ENCODE measurements around the gene CENPB. TPM values are rescaled to one million over a fixed set of nuclear protein-coding genes. Genes with fewer than 3 reads are reported as not detected.

CENPB gene
- polyA plus RNA-seq, 1 donor from 2014 or later, result 37.9 TPM

DNA sequence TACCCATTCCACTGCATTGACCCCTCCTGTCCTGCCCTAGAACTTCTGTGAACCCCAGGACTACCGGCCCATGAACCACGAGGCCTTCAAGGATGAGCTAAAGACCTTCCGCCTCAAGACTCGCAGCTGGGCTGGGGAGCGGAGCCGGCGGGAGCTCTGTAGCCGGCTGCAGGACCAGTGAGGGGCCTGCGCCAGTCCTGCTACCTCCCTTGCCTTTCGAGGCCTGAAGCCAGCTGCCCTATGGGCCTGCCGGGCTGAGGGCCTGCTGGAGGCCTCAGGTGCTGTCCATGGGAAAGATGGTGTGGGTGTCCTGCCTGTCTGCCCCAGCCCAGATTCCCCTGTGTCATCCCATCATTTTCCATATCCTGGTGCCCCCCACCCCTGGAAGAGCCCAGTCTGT is 18.2 kb upstream of the CENPB start:
- Histone ChIP-seq H3F3A (ENCODE audit: insufficient read depth, low read length, poor library complexity, severe bottlenecking) (no peaks in the 10 kb centered on the region), H3K4me3 (ENCODE audit: low read length) (no peak overlapping the region), H2AFZ (ENCODE audit: low read depth, low read length) (no peak overlapping the region), H3K27ac (ENCODE audit: low read length) (no peak overlapping the region), H3K9me3 (ENCODE audit: low read length) (no peaks in the 10 kb centered on the region), H3K27me3 (ENCODE audit: insufficient read depth, low read depth, low read length) (no peaks in the 10 kb centered on the region), H3K9me2 (ENCODE audit: insufficient read depth, low read length) (no peaks in the 10 kb centered on the region), H4K20me1 (ENCODE audit: insufficient read depth) (no peaks in the 10 kb centered on the region), H3K36me3 (ENCODE audit: insufficient read depth, low read length) (no peaks in the 10 kb centered on the region), H3K9ac (ENCODE audit: low read length) (no peak overlapping the region), H3K79me2 (replicated peaks; ENCODE audit: insufficient read depth, low read length) (no peaks in the 10 kb centered on the region), H3K4me2 (ENCODE audit: low read length) (no peak overlapping the region)
- TF ChIP-seq POLR2AphosphoS5 (IDR thresholded peaks at IDR 0.05) (no peak), EP300 (conservative IDR thresholded peaks at IDR 0.05; ENCODE audit: poor library complexity, severe bottlenecking) (no peak), EZH2 (IDR thresholded peaks at IDR 0.05; ENCODE audit: borderline replicate concordance, insufficient read depth, low read length, poor library complexity, severe bottlenecking) (no peak), MXI1 (conservative IDR thresholded peaks at IDR 0.05; ENCODE audit: poor library complexity, severe bottlenecking) (no peak), RAD21 (conservative IDR thresholded peaks at IDR 0.05) (no peak), TAF1 (IDR thresholded peaks at IDR 0.05; ENCODE audit: low read depth) (no peak), SMC3 (conservative IDR thresholded peaks at IDR 0.05; ENCODE audit: poor library complexity) (no peak)
- TF ChIP-seq, protein P1, sequence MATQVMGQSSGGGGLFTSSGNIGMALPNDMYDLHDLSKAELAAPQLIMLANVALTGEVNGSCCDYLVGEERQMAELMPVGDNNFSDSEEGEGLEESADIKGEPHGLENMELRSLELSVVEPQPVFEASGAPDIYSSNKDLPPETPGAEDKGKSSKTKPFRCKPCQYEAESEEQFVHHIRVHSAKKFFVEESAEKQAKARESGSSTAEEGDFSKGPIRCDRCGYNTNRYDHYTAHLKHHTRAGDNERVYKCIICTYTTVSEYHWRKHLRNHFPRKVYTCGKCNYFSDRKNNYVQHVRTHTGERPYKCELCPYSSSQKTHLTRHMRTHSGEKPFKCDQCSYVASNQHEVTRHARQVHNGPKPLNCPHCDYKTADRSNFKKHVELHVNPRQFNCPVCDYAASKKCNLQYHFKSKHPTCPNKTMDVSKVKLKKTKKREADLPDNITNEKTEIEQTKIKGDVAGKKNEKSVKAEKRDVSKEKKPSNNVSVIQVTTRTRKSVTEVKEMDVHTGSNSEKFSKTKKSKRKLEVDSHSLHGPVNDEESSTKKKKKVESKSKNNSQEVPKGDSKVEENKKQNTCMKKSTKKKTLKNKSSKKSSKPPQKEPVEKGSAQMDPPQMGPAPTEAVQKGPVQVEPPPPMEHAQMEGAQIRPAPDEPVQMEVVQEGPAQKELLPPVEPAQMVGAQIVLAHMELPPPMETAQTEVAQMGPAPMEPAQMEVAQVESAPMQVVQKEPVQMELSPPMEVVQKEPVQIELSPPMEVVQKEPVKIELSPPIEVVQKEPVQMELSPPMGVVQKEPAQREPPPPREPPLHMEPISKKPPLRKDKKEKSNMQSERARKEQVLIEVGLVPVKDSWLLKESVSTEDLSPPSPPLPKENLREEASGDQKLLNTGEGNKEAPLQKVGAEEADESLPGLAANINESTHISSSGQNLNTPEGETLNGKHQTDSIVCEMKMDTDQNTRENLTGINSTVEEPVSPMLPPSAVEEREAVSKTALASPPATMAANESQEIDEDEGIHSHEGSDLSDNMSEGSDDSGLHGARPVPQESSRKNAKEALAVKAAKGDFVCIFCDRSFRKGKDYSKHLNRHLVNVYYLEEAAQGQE (IDR thresholded peaks at IDR 0.05; ENCODE audit: borderline replicate concordance), result no peak
- TF ChIP-seq, protein P2, sequence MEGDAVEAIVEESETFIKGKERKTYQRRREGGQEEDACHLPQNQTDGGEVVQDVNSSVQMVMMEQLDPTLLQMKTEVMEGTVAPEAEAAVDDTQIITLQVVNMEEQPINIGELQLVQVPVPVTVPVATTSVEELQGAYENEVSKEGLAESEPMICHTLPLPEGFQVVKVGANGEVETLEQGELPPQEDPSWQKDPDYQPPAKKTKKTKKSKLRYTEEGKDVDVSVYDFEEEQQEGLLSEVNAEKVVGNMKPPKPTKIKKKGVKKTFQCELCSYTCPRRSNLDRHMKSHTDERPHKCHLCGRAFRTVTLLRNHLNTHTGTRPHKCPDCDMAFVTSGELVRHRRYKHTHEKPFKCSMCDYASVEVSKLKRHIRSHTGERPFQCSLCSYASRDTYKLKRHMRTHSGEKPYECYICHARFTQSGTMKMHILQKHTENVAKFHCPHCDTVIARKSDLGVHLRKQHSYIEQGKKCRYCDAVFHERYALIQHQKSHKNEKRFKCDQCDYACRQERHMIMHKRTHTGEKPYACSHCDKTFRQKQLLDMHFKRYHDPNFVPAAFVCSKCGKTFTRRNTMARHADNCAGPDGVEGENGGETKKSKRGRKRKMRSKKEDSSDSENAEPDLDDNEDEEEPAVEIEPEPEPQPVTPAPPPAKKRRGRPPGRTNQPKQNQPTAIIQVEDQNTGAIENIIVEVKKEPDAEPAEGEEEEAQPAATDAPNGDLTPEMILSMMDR (IDR thresholded peaks at IDR 0.05; ENCODE audit: poor library complexity, severe bottlenecking), result no peak

DNA sequence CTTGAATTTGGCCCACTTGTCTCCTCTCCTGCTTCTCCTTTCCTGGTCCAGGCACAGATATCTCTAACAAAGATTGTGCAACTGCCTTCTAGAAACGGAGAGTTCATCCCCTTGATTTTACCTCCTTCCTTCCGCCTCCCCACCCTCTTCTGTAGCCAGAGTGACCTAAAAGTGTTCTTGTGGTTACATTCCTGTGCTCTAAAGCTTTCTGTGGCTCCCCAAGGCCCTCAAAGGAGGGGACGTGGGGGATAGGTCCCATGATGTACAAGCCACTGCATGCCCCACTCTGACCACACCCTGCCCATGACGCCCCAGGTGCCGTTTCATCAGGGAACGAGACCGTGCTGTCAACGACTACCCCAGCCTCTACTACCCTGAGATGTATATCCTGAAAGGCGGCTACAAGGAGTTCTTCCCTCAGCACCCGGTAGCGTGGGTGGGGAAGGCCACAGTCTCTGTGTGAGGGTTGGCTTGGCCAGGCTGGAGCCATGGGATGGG is 17.8 kb upstream of the CENPB start:
- Histone ChIP-seq H3K27me3 (ENCODE audit: insufficient read depth, low read depth, low read length) (no peaks in the 10 kb centered on the region), H3K79me2 (replicated peaks; ENCODE audit: insufficient read depth, low read length) (no peaks in the 10 kb centered on the region), H2AFZ (ENCODE audit: low read depth, low read length) (no peak overlapping the region), H3K9me2 (ENCODE audit: insufficient read depth, low read length) (no peaks in the 10 kb centered on the region), H3K4me2 (ENCODE audit: low read length) (no peak overlapping the region), H3K36me3 (ENCODE audit: insufficient read depth, low read length) (no peaks in the 10 kb centered on the region), H3K9me3 (ENCODE audit: low read length) (no peaks in the 10 kb centered on the region), H3K4me3 (ENCODE audit: low read length) (no peak overlapping the region), H4K20me1 (ENCODE audit: insufficient read depth) (no peaks in the 10 kb centered on the region), H3K27ac (ENCODE audit: low read length) (no peak overlapping the region), H3F3A (ENCODE audit: insufficient read depth, low read length, poor library complexity, severe bottlenecking) (no peaks in the 10 kb centered on the region), H3K9ac (ENCODE audit: low read length) (no peak overlapping the region)
- no peak for TF ChIP-seq POLR2AphosphoS5 (IDR thresholded peaks at IDR 0.05)
- no peak for TF ChIP-seq EZH2 (IDR thresholded peaks at IDR 0.05; ENCODE audit: borderline replicate concordance, insufficient read depth, low read length, poor library complexity, severe bottlenecking)
- no peak for TF ChIP-seq SMC3 (conservative IDR thresholded peaks at IDR 0.05; ENCODE audit: poor library complexity)
- TF ChIP-seq, protein P1 (IDR thresholded peaks at IDR 0.05; ENCODE audit: borderline replicate concordance), result no peak
- TF ChIP-seq TAF1 (IDR thresholded peaks at IDR 0.05; ENCODE audit: low read depth), result no peak
- no peak for TF ChIP-seq MXI1 (conservative IDR thresholded peaks at IDR 0.05; ENCODE audit: poor library complexity, severe bottlenecking)
- no peak for TF ChIP-seq RAD21 (conservative IDR thresholded peaks at IDR 0.05)
- no peak for TF ChIP-seq EP300 (conservative IDR thresholded peaks at IDR 0.05; ENCODE audit: poor library complexity, severe bottlenecking)
- TF ChIP-seq, protein P2 (IDR thresholded peaks at IDR 0.05; ENCODE audit: poor library complexity, severe bottlenecking), result no peak

Measured in neural cell (in vitro differentiated cells).